Amniotic epithelial cell (primary cell): ENCODE measurements around the gene CRYBA1.
"Not testable (repeated sequence)": the region's sequence is repeated elsewhere in the genome, so short reads cannot be mapped to it uniquely, and the experiment has no call there.

Experiments
- DNase-seq: peaks from one replicate; pipeline ENCODE4 v3.0.0-alpha.2; 2010; ENCODE audit warnings: low read depth

The CRYBA1 gene

DNA sequence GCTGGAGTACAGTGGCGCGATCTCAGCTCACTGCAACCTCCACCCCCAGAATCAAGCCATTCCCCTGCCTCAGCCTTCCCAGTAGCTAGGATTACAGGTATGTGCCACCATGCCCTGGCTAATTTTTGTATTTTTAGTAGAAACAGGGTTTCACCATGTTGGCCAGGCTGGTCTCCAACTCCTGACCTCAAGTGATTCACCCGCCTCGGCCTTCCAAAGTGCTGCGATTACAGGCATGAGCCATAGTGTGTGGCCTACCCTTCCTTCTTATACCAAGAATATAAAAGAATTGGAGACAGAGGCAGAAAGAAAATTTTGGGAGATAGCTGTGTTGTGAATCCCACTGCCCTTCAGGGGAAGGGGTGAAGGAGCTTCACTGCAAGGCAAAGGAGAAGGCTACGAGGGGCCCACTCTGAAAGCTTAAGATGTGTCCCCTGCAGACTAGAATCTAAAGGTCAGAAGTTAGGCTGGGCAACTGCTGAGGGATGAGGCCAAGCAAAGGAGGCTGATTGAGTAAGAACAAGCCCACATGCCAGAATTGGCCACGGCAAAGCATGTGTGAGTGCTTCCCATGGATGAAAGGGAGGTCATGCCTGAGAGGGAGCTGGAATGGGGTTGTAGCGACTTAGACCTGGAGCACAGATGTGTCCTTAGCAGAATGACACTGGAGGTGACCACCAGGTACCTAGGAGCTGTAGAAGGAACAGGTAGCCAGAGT is 8.4 kb upstream of the CRYBA1 start:
- peak; percentile 80 for DNase-seq

DNA sequence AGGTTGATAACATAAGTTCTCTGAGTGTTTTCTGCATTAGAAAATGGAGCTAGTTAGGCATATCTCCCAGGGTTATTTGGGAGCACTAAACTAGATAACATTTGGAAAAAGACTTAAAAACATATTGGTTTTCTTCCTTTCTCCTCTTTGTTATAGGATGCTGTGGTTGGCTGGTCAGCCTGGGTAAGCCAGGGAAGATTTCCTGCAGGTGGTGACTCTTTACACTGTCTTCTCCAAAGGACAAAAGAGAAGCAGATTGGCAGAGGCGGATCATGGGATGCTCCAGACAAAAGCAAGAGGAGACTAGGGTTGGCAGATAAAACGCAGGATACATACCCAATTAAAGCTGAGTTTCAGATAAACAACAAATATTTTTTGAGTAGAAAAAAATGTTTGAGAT is 6.2 kb upstream of the CRYBA1 start:
- peak; percentile 27 for DNase-seq

DNA sequence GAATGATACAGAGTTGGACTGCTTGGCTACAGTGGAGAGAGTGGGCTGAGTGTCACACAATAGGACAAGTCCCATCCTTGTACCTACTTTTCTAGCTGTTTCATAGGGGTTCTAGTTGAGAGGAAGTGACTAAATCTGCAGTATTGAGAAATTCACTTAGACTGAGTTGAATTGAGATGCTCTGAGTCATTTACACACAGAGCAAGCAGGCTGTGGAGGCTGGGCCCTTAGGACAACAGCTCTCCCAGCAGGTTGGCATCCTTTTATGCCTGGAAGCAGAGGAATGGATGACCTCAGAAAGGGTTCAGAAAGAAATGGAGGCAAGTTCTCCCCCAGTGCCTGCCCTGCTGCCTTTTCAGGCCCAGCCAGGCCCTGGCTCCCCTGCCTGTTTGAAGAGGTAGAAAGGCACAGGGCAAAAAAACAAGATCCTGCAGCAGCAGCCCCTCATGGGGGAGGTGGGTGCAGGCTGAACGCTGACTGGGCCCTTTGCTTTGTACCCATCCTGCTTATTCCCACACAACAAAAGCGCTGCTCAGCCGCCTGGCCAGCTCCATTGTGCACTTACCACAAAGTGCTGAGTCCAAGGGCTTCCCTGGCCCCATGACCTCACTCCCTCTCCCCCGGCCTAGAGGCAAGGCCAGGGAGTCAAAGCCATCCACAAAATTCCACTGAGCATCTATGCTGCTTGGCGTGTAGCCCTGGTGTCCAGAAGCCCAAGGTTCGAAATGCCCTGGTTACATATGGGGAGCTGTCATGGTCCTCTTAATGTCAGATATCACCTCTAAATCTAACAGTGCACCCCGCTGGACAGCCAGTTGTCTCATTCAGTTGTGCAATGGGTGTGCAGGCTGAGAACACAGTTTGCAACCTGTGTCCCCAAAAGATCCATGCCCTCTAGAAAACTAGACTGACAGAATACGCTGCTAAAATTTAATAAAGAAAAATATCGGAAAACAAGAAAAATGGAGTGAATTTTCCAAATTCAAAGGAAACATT is 5.4 kb upstream of the CRYBA1 start:
- peak; percentile 98 for DNase-seq

DNA sequence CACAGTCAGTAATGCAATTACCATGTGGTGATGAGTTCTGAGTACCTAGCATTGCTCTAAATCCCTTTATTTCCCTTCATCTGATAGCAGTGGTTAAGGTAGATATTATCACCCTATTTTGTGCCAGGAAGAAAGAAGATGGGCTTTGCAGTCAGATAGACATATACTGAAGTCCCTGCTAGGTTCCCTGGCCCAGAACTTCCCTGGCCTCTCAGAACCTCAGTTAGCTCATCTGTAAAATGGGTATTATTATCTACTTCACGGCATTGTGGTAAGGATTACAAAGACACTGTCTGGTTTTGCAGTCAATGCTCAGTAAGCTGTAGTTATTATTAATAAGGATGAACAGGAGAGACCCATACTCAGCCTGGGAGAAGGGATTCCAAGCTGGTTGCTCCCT is 4.6 kb upstream of the CRYBA1 start:
- DNase-seq, result no peak

DNA sequence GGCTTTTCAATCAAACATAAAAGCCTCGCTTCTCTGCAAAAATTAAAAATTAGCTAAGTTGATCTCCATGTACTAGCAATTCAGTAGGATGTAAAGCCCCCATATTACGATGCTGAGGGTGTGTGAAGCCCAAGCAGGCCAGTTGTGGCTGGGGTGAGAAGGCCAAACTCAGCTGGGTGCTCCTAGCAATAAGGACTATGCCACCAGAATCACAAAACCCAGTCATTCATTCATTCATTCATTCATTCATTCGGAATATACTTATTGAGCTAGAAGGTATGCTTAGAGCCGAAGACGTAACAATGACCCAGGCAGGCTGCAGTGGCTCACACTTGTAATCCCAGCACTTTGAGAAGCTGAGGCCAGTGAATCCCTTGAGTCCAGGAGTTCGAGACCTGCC is 3.9 kb upstream of the CRYBA1 start:
- no peak for DNase-seq

DNA sequence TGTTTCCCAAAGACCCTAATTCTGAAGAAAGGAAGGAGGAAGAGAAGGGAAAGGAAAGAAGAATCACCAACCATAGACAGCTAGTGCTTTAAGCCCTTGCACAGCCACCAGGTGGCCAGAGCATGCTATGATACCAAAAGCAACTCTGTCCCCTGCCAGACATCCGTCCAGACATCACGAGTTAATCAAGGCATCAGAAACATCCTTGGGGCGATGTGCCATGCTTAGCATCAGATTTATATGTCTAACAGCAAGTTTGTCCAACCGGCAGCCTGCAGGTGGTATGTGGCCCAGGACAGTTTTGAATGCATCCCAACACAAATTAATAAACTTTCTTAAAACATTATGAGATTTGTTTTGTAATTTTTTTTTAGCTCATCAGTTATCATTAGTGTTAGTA is 2.9 kb upstream of the CRYBA1 start:
- no peak for DNase-seq

DNA sequence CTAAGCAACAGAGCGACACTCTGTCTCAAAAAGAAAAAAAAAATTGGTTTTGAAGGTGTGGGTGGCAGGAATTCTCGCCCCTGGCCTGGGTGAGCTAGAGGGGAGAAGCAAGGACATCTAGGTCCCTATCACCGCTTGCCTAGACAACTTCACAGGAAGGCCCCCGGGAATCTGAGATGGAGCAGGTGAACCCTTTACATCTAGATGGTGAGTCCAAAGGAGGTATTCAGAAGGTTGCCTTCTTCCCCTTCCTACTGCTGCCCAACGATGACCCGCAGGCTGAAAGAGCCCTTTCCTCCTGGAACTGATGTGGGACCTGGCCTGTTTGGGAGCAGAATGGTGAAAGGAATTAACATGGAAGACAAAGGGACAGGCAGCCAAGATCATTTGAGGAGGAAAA is 1.3 kb upstream of the CRYBA1 start:
- DNase-seq, result no peak

DNA sequence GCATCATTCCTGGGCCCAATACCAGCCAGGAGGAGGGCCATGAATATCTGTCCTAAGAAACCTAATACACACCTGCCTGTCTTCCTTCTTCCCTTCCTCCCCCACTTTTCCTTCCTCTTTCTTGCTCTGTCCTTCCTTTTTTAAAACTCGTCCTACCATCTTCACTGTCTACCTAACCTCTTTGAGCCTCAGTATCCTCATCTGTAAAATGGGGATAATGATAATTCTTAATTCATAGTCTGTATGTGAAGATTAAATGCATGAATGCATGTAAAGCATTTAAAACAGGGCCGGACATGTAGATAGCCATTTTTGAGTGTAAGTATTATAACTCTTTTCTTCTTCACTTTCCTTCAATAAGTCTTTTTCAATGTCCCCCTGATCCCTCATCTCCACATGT is 560 bp downstream of the CRYBA1 start:
- DNase-seq, result no peak

DNA sequence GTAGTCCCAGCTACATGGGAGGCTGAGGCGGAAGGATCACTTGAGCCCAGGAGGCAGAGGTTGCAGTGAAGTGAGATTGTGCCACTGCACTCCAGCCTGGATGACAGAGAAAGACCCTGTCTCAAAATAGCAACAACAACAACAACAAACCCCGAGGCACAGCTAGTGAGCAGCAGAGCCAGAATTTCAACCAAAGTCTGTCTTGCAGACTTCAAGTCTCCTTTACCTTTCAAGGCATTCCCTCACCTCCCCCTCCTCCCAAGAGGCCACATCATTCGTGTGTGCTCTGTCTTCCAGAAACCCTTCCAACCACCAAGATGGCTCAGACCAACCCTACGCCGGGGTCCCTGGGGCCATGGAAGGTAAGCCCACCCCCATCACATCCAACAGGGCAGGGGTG is 2.2 kb downstream of the CRYBA1 start:
- no peak for DNase-seq

DNA sequence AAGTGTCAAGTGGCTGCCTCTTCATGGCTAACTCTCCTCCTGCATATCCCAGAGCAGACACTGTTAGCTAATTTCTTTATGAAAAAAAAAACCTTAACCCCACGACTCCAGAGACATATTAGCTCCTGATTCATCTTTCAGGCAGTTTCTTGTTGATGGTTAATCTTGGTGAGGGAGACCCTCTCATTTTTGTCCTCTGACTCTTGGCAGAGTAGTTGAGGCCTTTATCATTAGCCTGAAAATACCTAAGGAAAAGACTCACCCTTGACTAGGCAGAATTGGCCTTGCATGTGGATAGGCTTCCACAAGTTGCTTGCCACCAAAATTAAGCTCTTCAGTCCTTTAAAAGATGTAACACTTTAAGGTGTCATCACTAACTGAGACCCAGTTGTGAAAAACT is 4.0 kb downstream of the CRYBA1 start:
- DNase-seq, result peak; percentile 86

DNA sequence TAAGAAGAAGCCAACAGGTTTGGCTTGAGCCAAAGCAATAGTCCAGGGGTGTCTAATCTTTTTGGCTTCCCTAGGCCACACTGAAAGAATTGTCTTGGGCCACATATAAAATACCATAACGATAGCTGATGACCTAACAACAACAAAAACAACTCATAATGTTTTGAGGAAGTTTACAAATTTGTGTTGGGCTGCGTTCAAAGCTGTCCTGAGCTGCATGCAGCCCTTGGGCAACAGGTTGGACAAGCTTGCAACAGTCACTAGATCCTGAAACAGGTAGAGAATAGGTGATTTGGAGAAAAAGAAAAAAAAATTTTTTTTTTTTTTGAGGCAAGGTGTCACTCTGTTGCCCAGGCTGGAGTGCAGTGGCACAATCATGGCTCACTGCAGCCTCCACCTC is 4.5 kb downstream of the CRYBA1 start:
- no peak for DNase-seq

DNA sequence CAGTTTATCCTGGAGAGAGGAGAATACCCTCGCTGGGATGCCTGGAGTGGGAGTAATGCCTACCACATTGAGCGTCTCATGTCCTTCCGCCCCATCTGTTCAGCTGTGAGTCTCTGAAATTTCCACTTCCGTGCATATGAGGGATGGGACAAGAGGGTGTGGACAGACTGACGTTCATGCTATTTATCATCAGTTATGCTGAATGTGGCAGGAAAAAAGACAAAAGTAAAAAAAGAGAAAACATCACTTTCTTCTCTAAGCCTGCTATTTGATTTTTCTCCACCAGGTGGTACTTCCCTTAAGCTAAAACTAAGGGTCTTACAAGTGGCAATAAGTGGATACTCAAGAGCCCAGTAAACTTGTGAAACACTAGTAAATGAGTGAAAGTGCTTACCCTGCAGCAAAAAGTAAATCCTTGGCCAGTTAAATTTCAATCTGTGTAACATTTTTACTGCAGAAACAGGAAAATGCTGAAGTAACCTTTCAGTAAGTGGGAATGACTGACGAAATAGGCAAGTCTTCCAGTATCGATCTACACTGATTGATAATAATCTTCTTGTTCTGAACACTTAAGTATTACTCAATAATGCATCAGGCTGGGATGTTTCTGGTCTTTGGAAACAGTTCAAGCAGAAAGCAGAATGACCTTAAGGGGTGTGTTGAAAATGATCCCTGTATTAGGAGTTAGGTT is 5.6 kb downstream of the CRYBA1 start:
- peak; percentile 56 for DNase-seq

DNA sequence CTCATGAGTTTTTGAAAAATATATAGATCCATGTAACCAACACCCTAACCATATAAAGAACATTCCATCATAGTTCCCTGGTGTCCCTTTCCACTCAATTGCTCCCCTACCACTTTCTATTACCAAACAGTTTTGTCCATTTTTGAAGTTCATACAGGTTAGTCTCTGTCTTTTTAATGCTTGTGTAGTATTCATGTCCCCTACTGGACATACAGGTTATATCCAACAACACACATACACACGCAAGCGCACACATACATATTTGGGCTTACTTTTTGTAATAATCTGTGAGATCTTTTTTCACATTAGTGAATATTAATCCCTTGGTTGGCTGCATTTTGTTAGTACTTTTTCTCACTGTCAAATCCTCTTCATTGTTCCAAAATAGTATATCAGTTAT is 6.4 kb downstream of the CRYBA1 start:
- no peak for DNase-seq

DNA sequence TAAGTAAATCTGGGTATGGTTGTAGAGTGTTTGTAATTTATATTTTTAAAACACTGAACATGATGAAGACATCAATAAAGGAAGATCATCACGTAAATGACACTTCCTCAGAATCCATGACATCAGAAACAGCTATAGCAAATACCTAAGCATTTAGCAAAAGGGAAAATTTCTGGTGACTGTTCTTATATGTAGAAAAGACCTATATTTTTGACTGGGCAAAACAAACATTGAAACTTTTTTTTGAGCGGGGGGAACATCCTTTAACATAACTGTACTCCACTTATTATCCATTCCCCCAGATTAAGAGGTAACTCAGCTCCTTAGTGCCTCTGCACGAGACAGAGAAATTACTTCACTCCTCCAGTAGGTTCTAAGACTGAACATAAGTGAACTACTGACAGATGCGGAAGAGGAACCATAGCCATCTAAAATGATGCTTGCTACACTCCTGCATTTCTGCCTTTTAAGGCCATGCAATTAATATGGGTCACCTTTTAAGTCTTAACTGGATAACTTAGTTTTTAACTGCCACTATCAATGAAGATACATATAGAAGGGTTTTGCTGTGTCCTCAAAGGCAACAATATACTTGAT is 9.4 kb downstream of the CRYBA1 start:
- DNase-seq, result no peak

DNA sequence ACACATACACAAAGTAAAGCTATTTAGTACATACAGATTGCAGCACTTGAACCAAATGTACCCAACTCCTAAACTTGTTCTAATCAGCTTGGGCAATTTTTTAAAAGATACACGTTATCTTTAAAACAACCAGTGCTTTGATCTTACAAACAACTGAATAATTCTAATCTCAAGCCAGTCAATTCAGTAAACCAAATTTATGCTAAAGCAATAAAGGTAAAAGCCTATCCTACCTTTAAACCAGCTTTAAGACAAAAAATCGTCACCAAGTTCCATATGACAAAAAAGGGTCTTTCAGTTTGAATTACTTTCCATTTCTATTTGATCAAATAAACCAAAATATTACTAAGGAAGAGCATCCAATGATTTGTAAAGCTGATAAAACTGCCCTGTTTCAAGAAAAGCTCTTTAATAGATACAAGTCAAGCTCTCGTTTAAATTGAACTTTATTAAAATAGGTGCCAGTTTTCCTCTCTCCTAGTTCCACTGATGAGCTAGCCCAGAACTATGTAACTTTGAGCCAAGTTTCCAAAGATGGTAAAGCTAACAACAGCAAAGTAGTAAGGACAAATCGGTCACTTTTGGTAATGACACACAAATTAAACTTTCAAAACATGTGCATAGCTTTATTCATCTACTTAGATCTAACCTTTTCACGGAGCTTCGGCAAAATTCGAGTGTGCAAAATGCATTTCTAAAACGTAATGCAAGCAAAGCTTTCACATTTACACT is 10.2 kb downstream of the CRYBA1 start:
- DNase-seq, result no peak

DNA sequence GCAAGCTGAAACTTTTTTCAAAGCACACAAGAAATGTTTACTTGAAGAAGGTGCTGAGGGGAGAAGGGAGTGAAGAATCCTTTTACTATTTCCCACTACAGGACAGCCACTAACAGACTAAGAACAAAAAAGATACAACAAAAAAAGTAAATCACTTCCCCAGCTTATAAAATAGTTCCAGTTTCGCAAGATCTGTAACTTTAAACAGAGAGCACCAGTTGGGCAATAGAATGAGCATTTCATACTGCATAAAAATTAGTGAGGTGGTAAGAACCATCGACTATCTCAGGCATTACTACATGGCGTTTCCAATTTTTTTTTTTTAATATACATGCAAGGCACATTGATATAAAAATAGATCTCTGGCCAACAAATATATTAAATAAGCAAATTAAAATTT is 11.1 kb downstream of the CRYBA1 start:
- DNase-seq, result peak; percentile 74

DNA sequence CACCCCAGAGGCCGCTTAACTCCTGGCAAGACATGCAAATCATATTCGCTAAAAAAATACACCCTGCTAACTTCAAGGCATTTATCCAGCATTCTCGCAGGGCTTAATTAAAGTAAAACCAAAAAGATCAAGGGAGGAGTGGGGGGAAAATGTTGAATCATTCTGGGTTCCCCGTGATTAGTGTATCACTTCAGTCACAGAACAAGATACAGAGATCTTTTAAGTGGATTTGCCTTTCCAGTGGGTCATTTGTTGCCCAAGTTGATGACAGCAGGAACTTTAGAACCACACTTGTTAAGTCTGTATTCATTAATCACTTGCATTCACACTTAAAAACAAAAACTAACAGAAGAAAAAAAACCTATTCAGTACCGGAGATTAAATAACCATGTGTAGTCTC is 17.3 kb downstream of the CRYBA1 start:
- no peak for DNase-seq

DNA sequence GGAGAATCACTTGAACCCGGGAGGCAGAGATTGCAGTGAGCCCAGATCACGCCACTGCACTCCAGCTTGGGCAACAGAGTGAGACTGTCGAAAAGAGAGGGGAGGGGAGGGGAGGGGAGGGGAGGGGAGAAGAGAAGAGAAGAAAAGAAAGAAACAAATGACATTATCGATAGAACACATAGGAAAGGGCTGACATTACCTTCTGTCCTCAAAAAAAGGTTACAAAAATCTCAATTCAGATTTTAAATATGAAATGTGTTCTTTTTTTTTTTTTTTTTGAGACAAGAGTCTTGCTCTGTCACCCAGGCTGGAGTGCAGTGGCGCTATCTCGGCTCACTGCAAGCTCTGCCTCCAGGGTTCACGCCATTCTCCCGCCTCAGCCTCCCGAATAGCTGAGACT is 25.3 kb downstream of the CRYBA1 start:
- not testable (repeated sequence) for DNase-seq

DNA sequence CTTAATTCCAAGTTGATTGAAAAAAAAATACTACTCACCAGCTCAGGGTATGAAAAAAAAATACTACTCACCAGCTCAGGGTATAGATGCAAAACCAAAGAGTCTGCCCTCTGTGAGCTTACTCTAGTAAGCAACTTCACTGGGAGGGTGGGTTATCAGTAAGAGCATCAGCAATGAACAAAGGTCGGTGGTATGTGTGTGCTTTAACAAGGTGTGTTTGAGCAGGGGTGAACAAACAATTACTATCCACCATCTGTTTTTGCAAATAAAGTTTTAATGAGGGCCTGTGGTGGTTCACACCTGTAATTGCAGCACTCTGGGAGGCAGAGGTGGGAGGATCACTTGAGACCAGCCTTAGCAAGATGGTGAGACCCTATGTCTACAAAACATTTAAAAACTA is 27.3 kb downstream of the CRYBA1 start:
- DNase-seq, result no peak

DNA sequence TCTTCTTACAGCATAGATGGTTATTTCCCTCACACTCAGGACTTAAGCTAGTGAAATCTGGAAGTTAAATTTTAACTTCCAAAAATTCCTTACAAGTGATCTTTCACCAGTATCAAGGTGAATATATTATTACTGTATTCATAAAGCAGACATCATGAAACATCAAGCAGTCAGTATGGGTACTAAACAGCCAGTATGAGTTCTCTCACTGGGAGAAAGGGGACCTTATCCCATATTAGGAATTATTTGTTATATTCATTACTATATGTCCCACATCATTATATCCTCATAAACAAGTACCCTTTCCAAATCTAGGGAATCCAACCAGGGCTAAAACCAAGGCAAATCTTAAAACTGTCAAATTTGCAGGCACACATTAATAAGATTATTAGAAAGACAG is 32.0 kb downstream of the CRYBA1 start:
- DNase-seq, result no peak

DNA sequence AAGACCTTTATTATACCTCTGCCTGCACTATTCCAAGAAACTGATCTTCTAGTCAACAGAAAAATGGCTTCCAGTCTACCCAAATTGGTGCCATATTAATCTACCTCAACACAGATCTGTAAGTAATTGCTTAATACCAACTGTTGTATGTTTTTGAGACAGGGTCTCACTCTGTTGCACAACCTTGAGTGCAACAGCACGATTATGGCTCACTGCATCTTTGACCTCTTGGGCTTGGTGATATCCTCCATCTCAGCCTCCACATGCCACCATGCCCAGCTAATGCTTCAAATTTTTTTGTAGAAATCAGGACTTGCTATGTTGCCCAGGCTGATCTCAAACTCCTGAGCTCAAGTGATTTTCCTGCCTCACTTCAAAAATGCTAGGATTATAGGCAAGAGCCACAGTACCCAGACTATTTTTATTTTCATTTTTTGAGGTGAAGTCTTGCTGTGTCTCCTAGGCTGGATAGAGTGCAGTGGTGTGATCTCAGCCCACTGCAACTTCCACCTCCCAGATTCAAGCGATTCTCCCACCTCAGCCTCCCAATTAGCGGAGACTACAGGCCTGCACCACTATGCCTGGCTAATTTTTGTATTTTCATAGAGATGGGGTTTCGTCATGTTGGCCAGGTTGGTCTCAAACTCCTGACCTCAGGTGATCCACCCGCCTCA is 32.9 kb downstream of the CRYBA1 start:
- no peak for DNase-seq
